Adipocyte (in vitro differentiated cells): ENCODE data around the gene CYFIP1.

Experiments used
- DNase-seq: peaks from one replicate; pipeline ENCODE4 v3.0.0-alpha.2; 2015; ENCODE audit warnings: low read depth
- H3K27me3 ChIP-seq: replicated peaks from 2 replicates; pipeline ENCODE4 v1.7.0; 2013; ENCODE audit warnings: mild to moderate bottlenecking, low read length, moderate library complexity; ENCODE audit not compliant: control insufficient read depth, insufficient read depth
- H3K36me3 ChIP-seq: 2 replicates; pipeline ENCODE4 v1.7.0; 2013; ENCODE audit warnings: low read length, mild to moderate bottlenecking, moderate library complexity; ENCODE audit not compliant: control insufficient read depth, insufficient read depth, severe bottlenecking
- H3K4me1 ChIP-seq: 2 replicates; pipeline ENCODE4 v1.7.0; 2013; ENCODE audit warnings: mild to moderate bottlenecking, low read length, moderate library complexity; ENCODE audit not compliant: control insufficient read depth, insufficient read depth
- H3K4me3 ChIP-seq: 2 replicates; pipeline ENCODE4 v1.7.0; 2013; ENCODE audit warnings: mild to moderate bottlenecking, low read length, moderate library complexity
- H3K9ac ChIP-seq: 2 replicates; pipeline ENCODE4 v1.7.0; 2013; ENCODE audit warnings: mild to moderate bottlenecking, low read length, moderate library complexity
- H3K9me3 ChIP-seq: 2 replicates; pipeline ENCODE4 v1.7.0; 2013; ENCODE audit warnings: mild to moderate bottlenecking, low read length, moderate library complexity; ENCODE audit not compliant: control insufficient read depth

The CYFIP1 gene

GRCh38 chr15:22819651-22820050 lies 160.5 kb downstream of the CYFIP1 start:
- peaks cover 14% of the 10 kb centered on the region for H3K36me3 ChIP-seq

More at GRCh38 chr15:22819651-22820050, 160.5 kb downstream of the CYFIP1 start:
- Histone ChIP-seq H3K4me1 (no peaks in the 10 kb centered on the region), H3K4me3 (no peak overlapping the region), H3K27me3 (no peaks in the 10 kb centered on the region), H3K9ac (no peak overlapping the region), H3K9me3 (no peaks in the 10 kb centered on the region)
- no peak for DNase-seq
